Activated CD4-positive, alpha-beta T cell treated with anti-CD3 and anti-CD28 coated beads for 4 hours (primary cell): ENCODE results near the gene SREK1.
"Not testable (repeated sequence)": the region's sequence is repeated elsewhere in the genome, so short reads cannot be mapped to it uniquely, and the experiment has no call there.

Source experiments
- DNase-seq, 2 donors: peaks; one replicate each; pipeline ENCODE4 v3.0.0-alpha.2; 2020

Gene SREK1

DNA sequence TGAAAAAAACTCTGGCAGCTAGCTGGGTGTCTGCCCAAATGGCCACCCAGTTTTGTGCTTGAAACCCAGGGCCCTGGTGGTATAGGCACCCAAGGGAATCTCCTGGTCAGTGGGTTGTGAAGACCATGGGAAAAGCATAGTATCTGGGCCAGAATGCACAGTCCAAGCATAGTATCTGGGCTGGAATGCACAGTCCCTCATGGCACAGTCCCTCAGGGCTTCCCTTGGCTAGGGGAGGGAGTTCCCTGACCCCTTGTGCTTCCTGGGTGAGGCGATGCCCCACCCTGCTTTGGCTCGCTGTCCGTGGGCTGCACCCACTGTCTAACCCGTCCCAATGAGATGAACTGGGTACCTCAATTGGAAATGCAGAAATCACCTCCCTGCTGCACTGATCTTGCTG lies 78.8 kb downstream of the SREK1 start:
- DNase-seq = not testable (repeated sequence)

DNA sequence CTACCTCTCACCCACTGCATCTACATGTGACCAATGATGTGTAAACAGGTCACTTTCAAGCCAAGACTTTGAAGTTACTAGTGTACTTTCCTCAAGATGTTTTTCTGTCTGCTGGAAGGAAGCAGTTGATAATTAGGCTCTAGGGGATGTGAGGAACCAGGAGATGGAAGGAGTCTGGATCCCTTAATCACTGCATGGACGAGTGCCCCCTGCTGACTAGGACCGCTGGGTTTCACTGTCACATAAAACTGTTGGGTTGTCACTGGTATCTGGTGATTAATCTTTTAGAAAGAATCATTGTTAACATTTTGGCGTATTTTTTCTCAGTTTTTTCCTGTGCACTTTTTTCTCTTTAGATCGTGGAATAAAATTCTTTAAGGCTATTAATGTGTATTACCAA lies 79.5 kb downstream of the SREK1 start:
- DNase-seq = no peak

DNA sequence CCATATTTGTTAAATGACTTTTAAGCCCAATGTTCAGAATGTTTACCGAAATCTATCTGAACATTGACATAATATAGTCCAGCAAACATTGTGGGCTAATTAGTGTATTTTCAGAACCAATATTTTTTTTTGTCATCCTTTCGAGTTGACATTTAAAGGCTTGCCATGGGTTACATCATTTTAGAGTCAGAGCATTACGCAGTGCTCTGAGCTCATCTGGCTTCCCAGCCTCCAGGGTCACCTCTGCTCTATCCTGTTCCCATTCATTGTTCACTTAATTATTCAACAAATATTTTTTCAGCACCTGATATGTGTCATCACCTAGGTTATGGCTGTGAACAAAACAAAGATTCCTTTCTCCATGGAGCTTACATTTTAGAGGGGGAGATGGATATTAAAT lies 80.2 kb downstream of the SREK1 start:
- no peak for DNase-seq

DNA sequence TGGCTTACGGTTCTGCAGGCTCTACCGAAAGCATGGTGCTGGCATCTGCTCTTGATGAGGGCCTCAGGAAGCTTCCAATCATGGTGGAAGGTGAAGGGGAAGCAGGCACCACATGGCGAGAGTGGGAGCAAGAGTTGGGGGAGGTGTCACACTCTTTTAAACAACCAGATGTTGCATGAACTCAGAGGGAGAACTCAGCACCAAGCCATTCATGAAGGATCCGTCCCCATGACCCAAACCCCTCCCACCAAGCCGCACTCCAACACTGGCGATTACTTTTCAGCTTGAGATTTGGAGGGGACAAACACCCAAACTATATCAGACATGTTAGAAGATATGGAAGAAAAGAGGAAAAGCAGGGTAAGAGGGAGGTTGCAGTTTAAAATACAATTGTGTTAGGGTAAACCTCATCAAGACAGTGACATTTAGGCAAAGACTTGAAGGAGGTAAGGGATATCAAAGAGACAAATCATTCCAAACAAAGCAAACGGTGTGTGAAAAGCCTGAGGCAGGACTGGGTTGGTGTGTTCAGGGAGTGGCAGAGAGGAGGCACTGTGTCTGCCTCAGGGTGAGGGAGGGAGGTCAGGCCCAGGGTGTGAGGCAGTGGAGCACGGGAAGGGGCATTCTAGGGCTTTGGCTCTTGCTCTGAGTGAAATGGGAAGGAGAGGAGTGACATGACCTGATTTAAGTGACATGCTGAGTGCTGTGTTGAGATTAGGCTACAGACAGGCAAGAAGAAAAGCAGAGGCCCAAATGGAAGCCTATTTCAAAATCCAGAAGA lies 80.9 kb downstream of the SREK1 start:
- DNase-seq = no peak

DNA sequence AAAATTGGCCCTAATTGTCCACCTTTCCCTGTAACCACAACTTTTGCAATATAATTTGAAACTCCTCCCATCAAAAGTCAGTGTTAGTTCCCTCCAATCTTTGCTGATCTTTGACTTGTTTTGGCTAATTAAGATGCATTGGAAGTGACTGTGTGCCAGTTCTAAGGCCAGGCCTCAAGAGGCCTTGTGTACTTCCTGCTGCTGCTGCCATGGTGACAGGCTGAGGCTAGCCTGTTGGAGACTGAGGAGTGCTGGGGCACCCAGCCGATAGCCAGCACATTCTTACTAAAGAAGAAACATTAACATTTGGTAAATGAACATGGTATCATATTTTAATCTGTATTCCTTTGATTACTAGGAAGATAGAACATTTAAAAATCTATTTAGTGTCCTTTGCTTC lies 86.5 kb downstream of the SREK1 start:
- no peak for DNase-seq

DNA sequence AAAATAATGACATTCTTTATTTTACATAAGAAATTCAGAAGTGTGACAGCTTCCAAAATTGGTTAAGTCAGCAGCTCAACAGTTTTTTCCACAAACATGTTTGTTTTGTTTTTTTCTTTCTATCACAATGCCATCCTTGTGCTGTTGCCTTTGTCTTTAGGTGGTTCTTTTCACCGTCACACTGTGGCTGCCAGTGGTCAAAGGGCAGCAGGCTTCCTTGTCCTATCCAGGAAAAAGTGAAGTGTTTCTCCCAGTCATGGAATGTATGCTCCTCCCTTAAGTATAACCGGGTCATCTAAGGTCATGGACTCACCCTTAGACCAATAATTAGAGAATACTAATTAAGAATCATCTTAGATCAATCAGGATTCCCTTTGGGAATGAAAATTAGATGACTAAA lies 87.4 kb downstream of the SREK1 start:
- no peak for DNase-seq

DNA sequence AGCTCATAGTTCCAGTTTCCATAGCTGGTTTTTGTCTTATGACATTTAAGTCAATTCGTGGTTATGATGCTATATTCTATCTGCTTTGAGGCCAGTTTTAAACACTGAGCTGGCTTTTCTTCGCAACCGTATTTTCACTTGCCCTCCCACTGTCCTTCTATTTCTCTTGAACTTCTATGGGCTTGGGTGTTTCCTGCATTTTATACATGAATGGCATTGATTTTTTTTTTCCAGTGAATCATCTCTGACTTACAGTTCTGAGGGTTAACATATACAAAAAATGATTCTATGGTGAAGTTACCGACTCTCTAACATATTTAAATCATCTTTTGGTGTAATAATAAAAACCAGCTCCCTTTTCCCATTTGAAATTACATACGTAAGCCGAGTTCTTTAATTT lies 88.2 kb downstream of the SREK1 start:
- no peak for DNase-seq

DNA sequence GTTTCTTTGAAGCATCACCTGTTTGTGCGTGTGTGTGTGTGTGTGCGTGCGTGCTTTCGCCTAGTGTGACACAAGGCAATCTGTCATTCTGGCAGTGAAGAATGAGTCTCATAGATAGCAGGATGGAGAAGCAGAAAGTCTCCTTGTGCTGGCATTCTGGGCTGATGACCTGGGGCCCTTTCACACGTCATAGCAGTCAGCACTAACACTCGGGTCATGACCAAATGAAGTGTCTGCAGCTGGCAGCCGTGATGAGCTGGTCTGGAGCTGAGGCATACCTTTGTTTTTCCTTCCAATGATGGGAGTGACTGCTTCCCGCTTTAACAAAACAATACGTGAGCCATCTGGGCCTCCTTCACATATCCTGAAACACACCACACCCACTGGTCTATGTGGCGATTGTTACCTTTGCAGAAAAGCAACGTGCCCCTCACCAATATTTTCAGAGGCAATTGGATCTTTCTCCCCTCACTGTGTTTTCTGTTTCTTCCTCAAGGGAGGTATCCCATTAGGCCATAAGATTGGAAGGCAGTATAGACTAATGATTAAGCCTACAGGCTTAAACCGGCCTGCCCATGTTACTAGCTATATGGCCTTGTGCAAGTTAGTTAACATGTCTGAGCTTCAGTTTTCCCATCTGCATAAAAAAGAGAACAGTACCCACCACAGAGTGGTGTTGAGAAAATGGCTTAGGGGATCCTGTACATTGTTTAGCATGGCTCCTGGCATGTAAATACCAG lies 88.8 kb downstream of the SREK1 start:
- DNase-seq = no peak
